Naive thymus-derived CD4-positive, alpha-beta T cell (primary cell): ENCODE results near the gene KCTD2. TPM values are rescaled to one million over a fixed set of nuclear protein-coding genes. Genes with fewer than 3 reads are reported as not detected.
A peak's percentile ranks its signal among the peaks of the same experiment; 100 is the strongest.

Source experiments
- ATAC-seq: fragments of 150-1000 bp; cut with Tn5 transposase; 2 replicates; pipeline ENCODE4 v1.10.0; 2021; ENCODE audit warnings: mild to moderate bottlenecking, moderate library complexity
- CTCF ChIA-PET: fragments of 350-600 bp; sonication (Branson Sonifier 250); formaldehyde crosslinking; loops from one replicate; lab custom pipeline; 2021; ENCODE audit warnings: antibody characterized with exemption; lab: Charles Lee
- POLR2A ChIA-PET: fragments of 350-600 bp; sonication (Branson Sonifier 250); formaldehyde crosslinking; loops from one replicate; lab custom pipeline; 2021; ENCODE audit warnings: antibody characterized with exemption, inconsistent platforms; lab: Charles Lee
- DNase-seq, 9 donors: peaks; one replicate each; pipeline versions ENCODE4 v3.0.0 to v3.0.0-alpha.2; 2020 to 2022; ENCODE audit warnings: mixed read lengths in 1 of 9
- H3K27ac ChIP-seq: one replicate; pipeline ENCODE4 v1.7.0; 2013; ENCODE audit warnings: mild to moderate bottlenecking, low read depth, low read length, moderate library complexity
- H3K27me3 ChIP-seq, 2 donors: one replicate each; pipeline ENCODE4 v1.7.0; 2013; ENCODE audit warnings: low read length in 2 of 2, mild to moderate bottlenecking in 2 of 2, moderate library complexity in 2 of 2; ENCODE audit not compliant: control insufficient read depth in 2 of 2, insufficient read depth in 2 of 2
- H3K36me3 ChIP-seq, 3 experiments: 1 replicate in 2 of 3; 2 replicates in 1 of 3; pipeline ENCODE4 v1.7.0; 2013; ENCODE audit warnings: low read length in 3 of 3, mild to moderate bottlenecking in 3 of 3, moderate library complexity in 1 of 3; ENCODE audit not compliant: insufficient read depth in 3 of 3, control insufficient read depth in 2 of 3
- H3K4me1 ChIP-seq, 2 donors: one replicate each; pipeline ENCODE4 v1.7.0; 2013; ENCODE audit warnings: low read length in 2 of 2, mild to moderate bottlenecking in 2 of 2, moderate library complexity in 1 of 2; ENCODE audit not compliant: control insufficient read depth in 2 of 2, insufficient read depth in 2 of 2
- H3K4me3 ChIP-seq: 2 replicates; pipeline ENCODE4 v1.7.0; 2013; ENCODE audit warnings: mild to moderate bottlenecking, low read length
- H3K9me3 ChIP-seq, 3 experiments: 1 replicate in 2 of 3; 2 replicates in 1 of 3; pipeline ENCODE4 v1.7.0; 2013; ENCODE audit warnings: low read length in 3 of 3; ENCODE audit not compliant: control insufficient read depth in 2 of 3
- H3K27ac Mint-ChIP-seq, 9 donors: one replicate each; pipeline ENCODE4 v1.8.0; 2020 to 2022; ENCODE audit warnings: mixed read lengths in 9 of 9, mild to moderate bottlenecking in 8 of 9, moderate library complexity in 5 of 9, inconsistent platforms in 2 of 9
- H3K27me3 Mint-ChIP-seq, 5 donors: one replicate each; pipeline ENCODE4 v1.8.0; 2021 to 2022; ENCODE audit warnings: mixed read lengths in 5 of 5, mild to moderate bottlenecking in 1 of 5
- H3K36me3 Mint-ChIP-seq, 5 donors: one replicate each; pipeline ENCODE4 v1.8.0; 2020 to 2022; ENCODE audit warnings: mixed read lengths in 5 of 5, mild to moderate bottlenecking in 3 of 5, inconsistent platforms in 1 of 5
- H3K4me1 Mint-ChIP-seq, 7 donors: one replicate each; pipeline ENCODE4 v1.8.0; 2020 to 2022; ENCODE audit warnings: mixed read lengths in 7 of 7, mild to moderate bottlenecking in 3 of 7, inconsistent platforms in 1 of 7
- H3K4me3 Mint-ChIP-seq, 10 donors: one replicate each; pipeline ENCODE4 v1.8.0; 2020 to 2022; ENCODE audit warnings: mild to moderate bottlenecking in 10 of 10, mixed read lengths in 10 of 10, moderate library complexity in 6 of 10, inconsistent platforms in 2 of 10
- H3K9me3 Mint-ChIP-seq, 11 donors: one replicate each; pipeline ENCODE4 v1.8.0; 2020 to 2022; ENCODE audit warnings: mixed read lengths in 11 of 11, mild to moderate bottlenecking in 4 of 11, inconsistent platforms in 1 of 11, moderate library complexity in 1 of 11
- intact Hi-C, 2 donors: fragments of 100-400 bp; cut with micrococcal nuclease; formaldehyde crosslinking; loops; one replicate each; pipeline ENCODE4 v1.15.1; 2023
- polyA plus RNA-seq, 2 donors: library from polyadenylated mRNA; unstranded; fragments of 300-500 nt; fragmentation: Illumina TruSeq; gene quantifications; one replicate each; pipeline ENCODE4 v1.2.3, GENCODE V29; 2021
- total RNA-seq, 6 experiments: library from RNA in 5 of 6; stranded (reverse) in 5 of 6; gene quantifications; 1 replicate in 5 of 6; 2 replicates in 1 of 6; pipeline ENCODE4 v1.2.3 and lab custom pipeline; 2021 to 2026

Gene KCTD2
- total and polyA plus RNA-seq, 7 experiments from 2014 or later: 4.8 to 35.7 (median 20.1) TPM

DNA sequence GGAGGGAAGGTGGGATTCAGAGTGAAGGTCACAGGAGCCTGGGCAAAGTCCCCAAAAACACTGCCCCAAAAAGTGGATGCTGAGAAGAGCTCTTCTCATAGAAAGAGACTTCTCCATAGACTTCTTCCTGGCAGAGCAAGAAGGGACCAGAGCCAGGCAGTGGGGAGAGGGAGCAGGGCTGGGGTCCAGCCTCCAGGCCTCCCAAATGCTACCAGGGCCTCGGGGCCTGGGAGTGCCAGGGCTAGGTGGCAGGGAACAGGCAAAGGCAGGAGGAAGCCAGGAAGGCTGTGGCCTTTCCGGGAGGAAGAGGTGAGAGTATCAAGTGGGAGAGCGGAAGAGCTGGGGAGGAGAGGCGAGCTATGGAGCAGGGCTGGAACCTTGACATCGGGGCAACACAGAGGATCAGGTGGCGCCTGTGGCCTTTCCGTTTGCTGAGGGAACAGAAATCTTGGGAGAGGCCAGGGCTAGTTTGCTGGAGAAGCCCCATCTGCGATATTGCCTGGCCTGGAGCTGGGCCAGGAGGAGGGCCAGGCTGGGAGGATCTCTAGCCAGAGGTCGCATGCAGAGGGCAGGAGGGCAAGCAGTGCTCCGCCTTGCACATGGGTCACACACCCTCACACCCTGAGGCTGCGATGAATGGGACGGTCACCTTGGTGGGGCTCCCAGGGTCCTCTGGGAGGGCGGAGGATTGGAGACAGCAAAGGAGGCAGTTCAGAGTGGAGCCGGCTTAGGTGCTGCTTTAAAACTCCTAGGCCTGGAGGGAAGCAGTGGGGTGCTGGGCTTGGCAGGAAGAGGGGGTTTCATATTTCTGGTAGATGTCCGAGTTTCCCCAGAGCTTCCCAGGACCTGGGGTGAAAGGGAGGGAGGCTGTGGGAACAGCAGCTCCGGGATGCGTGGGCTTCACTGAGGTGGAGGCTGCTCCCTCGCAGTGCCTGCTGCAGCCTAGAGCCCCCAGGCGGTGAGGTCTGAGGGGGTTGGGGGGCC is 44.1 kb downstream of the KCTD2 start:
- no peaks in the 10 kb centered on the region for H3K36me3 ChIP-seq
- POLR2A ChIA-PET: interaction anchor here (0.7 to 0.9 kb wide), 3 partner anchors 10 to 169 kb away, joined by 3 to 4 read pairs (median 3); no protein-coding TSS in a partner anchor
- H3K27me3 Mint-ChIP-seq: no peaks in the 10 kb centered on the region
- DNase-seq (no peak), ATAC-seq (no peak)
- no peaks in the 10 kb centered on the region for H3K27me3 ChIP-seq
- peak overlapping the region in 7 of 9 donors; percentile 43 to 85 (median 77) for H3K27ac Mint-ChIP-seq
- H3K36me3 Mint-ChIP-seq: no peaks in the 10 kb centered on the region
- peaks cover 0 to 2% (median 0%) of the 10 kb centered on the region in 11 donors for H3K9me3 Mint-ChIP-seq
- H3K4me3 Mint-ChIP-seq: peak overlapping the region in 1 of 10 donors; percentile 6
- no peak overlapping the region for H3K27ac ChIP-seq
- intact Hi-C loops: no loop called here
- H3K4me3 ChIP-seq: no peak overlapping the region
- H3K4me1 Mint-ChIP-seq: peaks cover 41 to 58% (median 48%) of the 10 kb centered on the region in 7 donors
- peaks cover 6 to 19% of the 10 kb centered on the region in 2 donors for H3K4me1 ChIP-seq
- CTCF ChIA-PET: interaction anchor here (0.5 to 1.2 kb wide), 2 partner anchors 19 to 31 kb away, joined by 4 to 6 read pairs; no protein-coding TSS in a partner anchor
- no peaks in the 10 kb centered on the region for H3K9me3 ChIP-seq

DNA sequence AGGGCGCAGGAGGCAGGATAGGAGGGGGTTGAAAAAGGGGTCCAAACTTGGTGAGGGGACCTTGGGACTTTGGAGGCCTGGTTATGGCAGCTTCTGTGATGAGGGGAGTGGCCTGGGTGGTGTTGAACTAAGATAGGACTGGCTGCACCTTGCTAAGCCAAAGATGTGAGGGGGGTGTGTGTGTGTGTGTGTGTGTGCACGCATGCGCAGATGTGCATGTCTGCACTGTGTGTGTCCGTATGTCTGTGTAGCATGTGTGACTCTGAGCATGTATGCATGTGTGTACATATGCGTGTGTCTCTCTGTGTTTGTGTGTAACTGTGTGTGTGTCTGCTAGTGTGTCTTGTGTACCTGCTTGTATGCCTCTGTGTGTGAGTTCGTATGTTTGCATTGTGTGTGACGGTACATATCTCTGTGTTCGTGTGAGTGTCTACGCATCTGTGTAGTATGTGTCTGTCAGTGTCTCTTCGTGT is 44.9 kb downstream of the KCTD2 start:
- Histone ChIP-seq H3K4me3 (no peak overlapping the region), H3K9me3 (no peaks in the 10 kb centered on the region), H3K27ac (no peak overlapping the region), H3K4me1 (peaks cover 6 to 19% of the 10 kb centered on the region in 2 donors), H3K27me3 (no peaks in the 10 kb centered on the region), H3K36me3 (no peaks in the 10 kb centered on the region)
- Mint-ChIP-seq H3K27ac (peak overlapping the region in 7 of 9 donors; percentile 4 to 93 (median 45)), H3K36me3 (no peaks in the 10 kb centered on the region), H3K4me1 (peaks cover 36 to 51% (median 44%) of the 10 kb centered on the region in 7 donors), H3K27me3 (no peaks in the 10 kb centered on the region), H3K9me3 (no peaks in the 10 kb centered on the region), H3K4me3 (peak overlapping the region in 2 of 10 donors; percentile 5 to 6)
- POLR2A ChIA-PET: interaction anchor here (0.7 to 1.1 kb wide), 2 partner anchors 11 to 13 kb away, joined by 3 read pairs; no protein-coding TSS in a partner anchor
- intact Hi-C loops: no loop called here
- CTCF ChIA-PET: no interaction called here
- ATAC-seq (no peak), DNase-seq (no peak)

DNA sequence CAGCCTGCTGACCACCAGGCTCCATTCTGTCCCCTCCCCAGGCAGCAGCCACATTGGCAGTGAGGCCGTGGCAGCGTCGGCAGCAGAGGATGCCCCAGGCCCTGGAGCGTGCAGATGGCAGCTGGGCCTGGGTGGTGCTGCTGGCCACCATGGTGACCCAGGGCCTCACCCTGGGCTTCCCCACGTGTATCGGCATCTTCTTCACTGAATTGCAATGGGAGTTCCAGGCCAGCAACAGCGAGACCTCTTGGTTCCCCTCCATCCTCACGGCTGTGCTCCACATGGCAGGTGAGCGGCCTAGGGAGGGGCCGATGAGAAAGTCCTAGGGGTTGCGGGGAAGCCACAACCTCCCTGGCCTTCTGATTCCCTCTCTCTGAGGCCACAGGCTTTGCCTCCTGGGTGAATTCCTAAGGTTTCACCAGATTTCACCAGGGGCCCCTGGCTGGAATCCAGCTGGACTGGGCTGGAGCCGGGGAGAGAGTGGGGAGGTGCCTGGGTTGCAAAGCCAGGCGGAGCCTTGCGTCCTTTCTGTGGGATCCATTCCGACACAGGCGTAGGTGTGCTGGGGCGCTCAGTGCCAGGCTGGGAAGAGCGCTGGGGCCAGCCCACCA is 46.6 kb downstream of the KCTD2 start:
- no peaks in the 10 kb centered on the region for H3K9me3 Mint-ChIP-seq
- peaks cover 0 to 8% (median 0%) of the 10 kb centered on the region in 3 experiments for H3K36me3 ChIP-seq
- ChIA-PET POLR2A (no interaction called here), CTCF (no interaction called here)
- H3K27me3 Mint-ChIP-seq: no peaks in the 10 kb centered on the region
- no peak overlapping the region for H3K4me3 ChIP-seq
- ATAC-seq (no peak), DNase-seq (no peak)
- peaks cover 33 to 40% (median 37%) of the 10 kb centered on the region in 7 donors for H3K4me1 Mint-ChIP-seq
- no peak overlapping the region for H3K27ac Mint-ChIP-seq
- no peaks in the 10 kb centered on the region for H3K27me3 ChIP-seq
- intact Hi-C loops: no loop called here
- no peak overlapping the region for H3K4me3 Mint-ChIP-seq
- H3K27ac ChIP-seq: no peak overlapping the region
- peaks cover 0 to 9% of the 10 kb centered on the region in 2 donors for H3K4me1 ChIP-seq
- H3K36me3 Mint-ChIP-seq: peaks cover 0 to 4% (median 2%) of the 10 kb centered on the region in 5 donors
- H3K9me3 ChIP-seq: no peaks in the 10 kb centered on the region

DNA sequence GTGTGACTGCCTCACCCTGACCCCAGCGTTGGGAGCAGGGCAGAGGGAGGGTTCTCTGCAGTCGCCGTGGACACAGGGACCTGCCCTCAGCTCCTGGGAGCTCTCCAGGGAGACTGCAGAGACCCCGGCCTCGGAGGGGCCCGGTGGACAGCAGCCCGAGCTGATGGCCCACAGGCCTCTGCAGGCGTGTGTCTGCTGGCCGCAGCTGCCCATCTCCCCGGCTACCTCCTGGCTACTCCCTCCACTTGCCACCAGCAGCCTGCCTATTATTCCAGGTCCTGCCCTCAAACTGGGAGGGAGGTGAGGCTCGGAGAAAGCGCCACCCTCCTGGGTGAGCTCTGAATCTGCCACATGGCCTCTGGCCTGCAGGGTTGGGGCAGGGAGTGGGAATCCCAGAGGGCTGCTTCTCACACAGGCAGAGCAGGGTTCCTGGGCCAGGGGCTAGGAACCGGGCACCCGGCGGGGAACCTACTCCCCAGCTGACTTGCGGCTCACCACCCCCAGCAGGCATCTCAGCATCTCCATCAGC is 47.9 kb downstream of the KCTD2 start:
- ChIA-PET POLR2A (interaction anchor here (0.5 kb wide), 1 partner anchor 91 kb away, joined by 3 read pairs; no protein-coding TSS in a partner anchor), CTCF (no interaction called here)
- Mint-ChIP-seq H3K4me1 (peaks cover 20 to 29% (median 26%) of the 10 kb centered on the region in 7 donors), H3K27ac (no peak overlapping the region), H3K36me3 (peaks cover 0 to 8% (median 5%) of the 10 kb centered on the region in 5 donors), H3K4me3 (no peak overlapping the region), H3K27me3 (no peaks in the 10 kb centered on the region), H3K9me3 (no peaks in the 10 kb centered on the region)
- no peak overlapping the region for H3K4me3 ChIP-seq
- peaks cover 0 to 12% (median 0%) of the 10 kb centered on the region in 3 experiments for H3K36me3 ChIP-seq
- no peaks in the 10 kb centered on the region for H3K4me1 ChIP-seq
- no peak for ATAC-seq
- H3K27me3 ChIP-seq: no peaks in the 10 kb centered on the region
- DNase-seq: no peak
- H3K27ac ChIP-seq: no peak overlapping the region
- intact Hi-C loops: no loop called here
- no peaks in the 10 kb centered on the region for H3K9me3 ChIP-seq

DNA sequence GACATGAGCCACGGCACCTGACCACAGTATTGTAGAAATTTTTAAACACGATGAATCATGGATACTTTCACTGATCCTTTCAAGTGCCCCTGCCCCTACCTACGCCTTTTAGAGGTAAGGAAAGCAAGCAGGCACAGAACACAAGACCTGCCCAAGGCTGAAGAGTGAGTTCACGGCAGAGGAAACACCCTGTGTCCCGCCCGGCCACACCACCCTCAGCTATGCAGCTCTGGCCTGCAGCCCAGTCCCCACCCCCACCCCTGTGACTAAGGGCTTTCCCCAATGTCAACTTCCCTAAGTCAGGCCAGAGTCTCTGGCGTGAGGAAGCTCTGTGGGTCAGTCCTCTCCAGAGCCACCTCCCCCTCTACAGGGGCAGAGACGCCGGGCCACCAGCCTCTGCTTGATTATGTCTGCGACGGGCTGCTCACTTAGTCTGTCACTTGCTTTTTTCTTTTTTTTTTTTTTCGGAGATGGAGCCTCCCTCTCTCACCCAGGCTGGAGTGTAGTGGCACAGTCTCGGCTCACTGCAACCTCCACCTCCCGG is 49.1 kb downstream of the KCTD2 start:
- Mint-ChIP-seq H3K9me3 (no peaks in the 10 kb centered on the region), H3K36me3 (peaks cover 0 to 12% (median 5%) of the 10 kb centered on the region in 5 donors), H3K4me3 (no peak overlapping the region), H3K27ac (no peak overlapping the region), H3K4me1 (peaks cover 11 to 19% (median 14%) of the 10 kb centered on the region in 7 donors), H3K27me3 (no peaks in the 10 kb centered on the region)
- intact Hi-C loops: no loop called here
- peak; percentile 94 for ATAC-seq
- H3K36me3 ChIP-seq: peaks cover 0 to 20% (median 0%) of the 10 kb centered on the region in 3 experiments
- no peaks in the 10 kb centered on the region for H3K4me1 ChIP-seq
- H3K27ac ChIP-seq: no peak overlapping the region
- no peaks in the 10 kb centered on the region for H3K27me3 ChIP-seq
- no peak overlapping the region for H3K4me3 ChIP-seq
- POLR2A ChIA-PET: interaction anchor here (0.6 kb wide), 1 partner anchor 71 kb away, joined by 3 read pairs; no protein-coding TSS in a partner anchor
- H3K9me3 ChIP-seq: no peaks in the 10 kb centered on the region
- CTCF ChIA-PET: no interaction called here
- no peak for DNase-seq

DNA sequence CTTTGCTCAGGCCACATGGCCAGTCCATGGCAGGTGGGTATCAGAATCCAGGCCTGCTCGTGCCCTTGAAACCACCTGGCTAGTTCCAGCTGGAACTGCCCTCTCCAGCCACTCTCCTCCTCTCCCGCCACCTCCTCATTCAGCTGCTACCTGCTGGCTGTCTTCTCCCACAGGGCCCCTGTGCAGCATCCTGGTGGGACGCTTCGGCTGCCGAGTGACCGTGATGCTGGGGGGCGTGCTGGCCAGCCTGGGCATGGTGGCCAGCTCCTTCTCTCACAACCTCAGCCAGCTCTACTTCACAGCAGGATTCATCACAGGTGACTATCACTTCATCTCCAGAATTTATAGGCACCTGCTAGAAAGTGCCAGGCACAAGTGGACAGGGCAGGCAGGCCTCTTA is 50.8 kb downstream of the KCTD2 start:
- ChIA-PET POLR2A (interaction anchor here (1.2 kb wide), 1 partner anchor 16 kb away, joined by 3 read pairs; no protein-coding TSS in a partner anchor), CTCF (interaction anchor here (0.6 to 1.9 kb wide), 2 partner anchors 16 to 72 kb away, joined by 3 to 8 read pairs; no protein-coding TSS in a partner anchor)
- intact Hi-C loops: no loop called here
- peaks cover 0 to 20% (median 0%) of the 10 kb centered on the region in 3 experiments for H3K36me3 ChIP-seq
- H3K27ac ChIP-seq: no peak overlapping the region
- no peak for DNase-seq
- peaks cover 0 to 8% (median under 1%) of the 10 kb centered on the region in 7 donors for H3K4me1 Mint-ChIP-seq
- peaks cover 0 to 1% (median 0%) of the 10 kb centered on the region in 11 donors for H3K9me3 Mint-ChIP-seq
- H3K27me3 Mint-ChIP-seq: no peaks in the 10 kb centered on the region
- no peak overlapping the region for H3K4me3 ChIP-seq
- peaks cover 0 to 12% (median 5%) of the 10 kb centered on the region in 5 donors for H3K36me3 Mint-ChIP-seq
- H3K4me1 ChIP-seq: no peaks in the 10 kb centered on the region
- H3K27ac Mint-ChIP-seq: no peak overlapping the region
- no peaks in the 10 kb centered on the region for H3K9me3 ChIP-seq
- no peaks in the 10 kb centered on the region for H3K27me3 ChIP-seq
- no peak for ATAC-seq
- no peak overlapping the region for H3K4me3 Mint-ChIP-seq
